ENCODE results near the gene LCLAT1. TPM values are rescaled to one million over a fixed set of nuclear protein-coding genes. Genes with fewer than 3 reads are reported as not detected.

The LCLAT1 gene
- total RNA-seq, 4 donors from 2014 or later: 10.3 to 20.6 (median 17.7) TPM

- WGBS: 32% methylated on average over 3 of the region's 3 CpGs
- Histone ChIP-seq H3K4me1 (peaks cover 40% of the 10 kb centered on the region), H3K36me3 (no peaks in the 10 kb centered on the region), H3K27ac (no peak overlapping the region), H3K27me3 (no peaks in the 10 kb centered on the region), H3K4me3 (no peak overlapping the region), H3K9me3 (no peaks in the 10 kb centered on the region)
- DNase-seq (ENCODE audit: low spot score in 2 of 2): peak in 1 of 2 donors; percentile 79
- no peak for TF ChIP-seq EP300 (IDR thresholded peaks at IDR 0.05)
- TF ChIP-seq POLR2AphosphoS5 (IDR thresholded peaks at IDR 0.05): peak in 1 of 3 donors; percentile 39
These were observed 2.8 kb upstream of the LCLAT1 start for GRCh38 chr2:30444273-30444672.

GRCh38 chr2:30445266-30445821, 1.7 kb upstream of the LCLAT1 start:
- H3K9me3 ChIP-seq: no peaks in the 10 kb centered on the region
- WGBS: 23% methylated on average over 6 of the region's 6 CpGs
- peak; percentile 81 to 85 for DNase-seq (ENCODE audit: low spot score in 2 of 2)
- peak in 2 of 3 donors; percentile 38 to 46 for TF ChIP-seq POLR2AphosphoS5 (IDR thresholded peaks at IDR 0.05)
- TF ChIP-seq CTCF (IDR thresholded peaks at IDR 0.05): no peak
- H3K27ac ChIP-seq: no peak overlapping the region
- no peaks in the 10 kb centered on the region for H3K27me3 ChIP-seq
- H3K4me1 ChIP-seq: peaks cover 40% of the 10 kb centered on the region
- H3K4me3 ChIP-seq: no peak overlapping the region
- H3K36me3 ChIP-seq: no peaks in the 10 kb centered on the region

GRCh38 chr2:30446602-30447148, 371 bp upstream of the LCLAT1 start:
- 23% methylated on average over 12 of the region's 12 CpGs for WGBS
- DNase-seq (ENCODE audit: low spot score in 2 of 2): no peak

DNA sequence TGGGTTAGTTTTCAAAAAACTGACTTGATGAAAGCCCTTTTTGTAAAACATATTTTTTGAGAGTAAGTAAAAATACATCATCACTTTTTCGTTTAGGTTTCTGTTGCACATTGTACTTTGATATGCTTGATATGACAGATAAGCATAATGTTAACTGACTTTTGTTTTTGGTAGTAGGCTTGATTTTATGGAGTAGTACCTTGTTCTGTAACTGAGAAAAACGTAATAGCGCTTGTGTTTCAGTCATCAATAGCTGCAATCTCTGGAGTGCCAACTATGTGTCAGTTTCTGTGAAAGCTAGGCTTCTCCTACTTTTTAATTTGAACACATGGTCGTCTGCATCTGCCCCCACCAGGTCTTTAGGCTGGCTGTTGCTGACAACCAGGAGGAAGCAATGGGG, 1.3 kb downstream of the LCLAT1 start:
- no peaks in the 10 kb centered on the region for H3K27me3 ChIP-seq
- 51% methylated on average over 4 of the region's 4 CpGs for WGBS
- TF ChIP-seq POLR2AphosphoS5 (IDR thresholded peaks at IDR 0.05): no peak
- TF ChIP-seq EP300 (IDR thresholded peaks at IDR 0.05): no peak
- no peak for TF ChIP-seq POLR2A (IDR thresholded peaks at IDR 0.05)
- TF ChIP-seq CTCF (IDR thresholded peaks at IDR 0.05): no peak
- H3K27ac ChIP-seq: no peak overlapping the region
- DNase-seq (ENCODE audit: low spot score in 2 of 2): no peak
- no peaks in the 10 kb centered on the region for H3K9me3 ChIP-seq
- peak overlapping the region; percentile 95 for H3K4me3 ChIP-seq
- no peaks in the 10 kb centered on the region for H3K36me3 ChIP-seq
- peaks cover 40% of the 10 kb centered on the region for H3K4me1 ChIP-seq

More at GRCh38 chr2:30446602-30447148, 371 bp upstream of the LCLAT1 start:
- peak overlapping the region; percentile 95 for H3K4me3 ChIP-seq
- TF ChIP-seq EP300 (IDR thresholded peaks at IDR 0.05): no peak
- TF ChIP-seq CTCF (IDR thresholded peaks at IDR 0.05): no peak
- no peak for TF ChIP-seq POLR2AphosphoS5 (IDR thresholded peaks at IDR 0.05)
- TF ChIP-seq POLR2A (IDR thresholded peaks at IDR 0.05): no peak
- H3K27ac ChIP-seq: peak overlapping the region; percentile 76
- no peaks in the 10 kb centered on the region for H3K9me3 ChIP-seq
- H3K36me3 ChIP-seq: no peaks in the 10 kb centered on the region
- H3K4me1 ChIP-seq: peaks cover 40% of the 10 kb centered on the region
- H3K27me3 ChIP-seq: no peaks in the 10 kb centered on the region

DNA sequence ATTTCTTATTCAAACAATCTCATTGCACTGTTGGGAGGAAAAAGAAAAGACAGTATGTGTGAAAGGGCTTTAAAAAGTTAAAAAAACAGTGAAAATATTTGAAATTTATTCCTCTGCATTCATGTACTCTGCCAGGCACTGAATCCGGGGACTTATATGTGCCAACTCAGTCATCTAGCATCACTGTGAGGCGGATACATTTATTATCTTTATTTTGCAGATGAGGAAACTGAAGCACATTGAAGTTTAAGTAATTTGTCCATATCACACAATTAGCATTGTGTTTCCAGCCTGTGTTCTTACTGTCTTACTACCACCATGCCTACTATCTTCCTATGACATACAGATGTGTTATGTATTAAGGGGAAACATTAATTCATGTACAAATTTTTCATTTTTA, 1.8 kb downstream of the LCLAT1 start:
- Histone ChIP-seq H3K4me3 (no peak overlapping the region), H3K9me3 (no peaks in the 10 kb centered on the region), H3K27ac (no peak overlapping the region), H3K36me3 (no peaks in the 10 kb centered on the region), H3K27me3 (no peaks in the 10 kb centered on the region), H3K4me1 (peaks cover 38% of the 10 kb centered on the region)
- TF ChIP-seq CTCF (IDR thresholded peaks at IDR 0.05) (no peak), POLR2A (IDR thresholded peaks at IDR 0.05) (no peak), POLR2AphosphoS5 (IDR thresholded peaks at IDR 0.05) (no peak), EP300 (IDR thresholded peaks at IDR 0.05) (no peak)
- WGBS: 88% methylated on average over 2 of the region's 2 CpGs
- no peak for DNase-seq (ENCODE audit: low spot score in 2 of 2)

Data from suprapubic skin (tissue), 4 donors.